GM18499 (cell line): ENCODE results near the gene BOC.

Experiments
- ATAC-seq: cut with Tn5 transposase; IDR thresholded peaks from one replicate; pipeline ENCODE4 v1.9.1; 2021; ENCODE audit warnings: moderate number of reproducible peaks; ENCODE audit not compliant: insufficient read depth, unreplicated experiment

The BOC gene

GRCh38 chr3:113247675-113248458 lies 36.5 kb downstream of the BOC start:
- no peak for ATAC-seq

- ATAC-seq, result no peak
Measured at GRCh38 chr3:113249111-113249510, 37.8 kb downstream of the BOC start.

- ATAC-seq, result no peak
Measured at GRCh38 chr3:113249601-113250000, 38.2 kb downstream of the BOC start.

- ATAC-seq, result no peak
Measured at GRCh38 chr3:113250566-113250965, 39.2 kb downstream of the BOC start.

GRCh38 chr3:113251817-113252216 lies 40.5 kb downstream of the BOC start:
- ATAC-seq, result no peak

GRCh38 chr3:113252553-113252952 lies 41.2 kb downstream of the BOC start:
- ATAC-seq, result no peak

- ATAC-seq, result no peak
Measured at GRCh38 chr3:113253702-113254101, 42.3 kb downstream of the BOC start.

- no peak for ATAC-seq
Measured at GRCh38 chr3:113254171-113254947, 43.0 kb downstream of the BOC start.

GRCh38 chr3:113255100-113255853 lies 43.9 kb downstream of the BOC start:
- ATAC-seq, result no peak

- ATAC-seq, result no peak
Measured at GRCh38 chr3:113255854-113256615, 44.7 kb downstream of the BOC start.

GRCh38 chr3:113258361-113258760 lies 47.0 kb downstream of the BOC start:
- ATAC-seq, result no peak

- no peak for ATAC-seq
Measured at GRCh38 chr3:113259196-113259595, 47.8 kb downstream of the BOC start.

- ATAC-seq, result no peak
Measured at GRCh38 chr3:113261063-113261625, 49.8 kb downstream of the BOC start.

GRCh38 chr3:113261626-113262303 lies 50.4 kb downstream of the BOC start:
- no peak for ATAC-seq

GRCh38 chr3:113262304-113262665 lies 50.9 kb downstream of the BOC start:
- no peak for ATAC-seq

GRCh38 chr3:113263020-113263419 lies 51.7 kb downstream of the BOC start:
- no peak for ATAC-seq

GRCh38 chr3:113263778-113264177 lies 52.4 kb downstream of the BOC start:
- ATAC-seq, result no peak

- no peak for ATAC-seq
Measured at GRCh38 chr3:113264283-113265131, 53.1 kb downstream of the BOC start.

- ATAC-seq, result no peak
Measured at GRCh38 chr3:113265231-113265630, 53.9 kb downstream of the BOC start.
